Osteocyte (in vitro differentiated cells): ENCODE measurements around the gene RIN1. TPM values are rescaled to one million over a fixed set of nuclear protein-coding genes. Genes with fewer than 3 reads are reported as not detected.

ENCODE experiments used
- DNase-seq: peaks from one replicate; pipeline ENCODE4 v3.0.0; 2021; ENCODE audit warnings: mixed read lengths; ENCODE audit not compliant: unreplicated experiment; ENCODE audit errors: extremely low spot score
- H3K27ac Mint-ChIP-seq: one replicate; pipeline ENCODE4 v1.8.0; 2021; ENCODE audit warnings: mild to moderate bottlenecking, mixed read lengths; ENCODE audit not compliant: unreplicated experiment
- H3K27me3 Mint-ChIP-seq: one replicate; pipeline ENCODE4 v1.8.0; 2021; ENCODE audit warnings: mixed read lengths; ENCODE audit not compliant: unreplicated experiment
- H3K36me3 Mint-ChIP-seq: one replicate; pipeline ENCODE4 v1.8.0; 2021; ENCODE audit warnings: mixed read lengths; ENCODE audit not compliant: unreplicated experiment
- H3K4me1 Mint-ChIP-seq: one replicate; pipeline ENCODE4 v1.8.0; 2021; ENCODE audit warnings: mixed read lengths; ENCODE audit not compliant: unreplicated experiment
- H3K4me3 Mint-ChIP-seq: one replicate; pipeline ENCODE4 v1.8.0; 2021; ENCODE audit warnings: mild to moderate bottlenecking, moderate library complexity, mixed read lengths; ENCODE audit not compliant: unreplicated experiment
- H3K9me3 Mint-ChIP-seq: one replicate; pipeline ENCODE4 v1.8.0; 2021; ENCODE audit warnings: mixed read lengths; ENCODE audit not compliant: unreplicated experiment
- CTCF ChIP-seq: fragments of 200-600 bp; sonication (generic); IDR thresholded peaks from 2 replicates; pipeline ENCODE4 v1.5.0; 2021; ENCODE audit warnings: antibody characterized with exemption, mild to moderate bottlenecking, moderate library complexity
- total RNA-seq: library from RNA; stranded (reverse); gene quantifications from 2 replicates; pipeline ENCODE4 v1.2.1, GENCODE V29; 2021

RIN1 gene
- total RNA-seq, 1 donor from 2014 or later = 23.6 TPM

- no peaks in the 10 kb centered on the region for H3K27me3 Mint-ChIP-seq
- no peak overlapping the region for H3K27ac Mint-ChIP-seq
- no peaks in the 10 kb centered on the region for H3K36me3 Mint-ChIP-seq
- peaks cover 17% of the 10 kb centered on the region for H3K4me1 Mint-ChIP-seq
- H3K4me3 Mint-ChIP-seq = no peak overlapping the region
- no peak for TF ChIP-seq CTCF
- no peak for DNase-seq
- no peaks in the 10 kb centered on the region for H3K9me3 Mint-ChIP-seq
These were observed 30.7 kb upstream of the RIN1 start for GRCh38 chr11:66366844-66367477.

DNA sequence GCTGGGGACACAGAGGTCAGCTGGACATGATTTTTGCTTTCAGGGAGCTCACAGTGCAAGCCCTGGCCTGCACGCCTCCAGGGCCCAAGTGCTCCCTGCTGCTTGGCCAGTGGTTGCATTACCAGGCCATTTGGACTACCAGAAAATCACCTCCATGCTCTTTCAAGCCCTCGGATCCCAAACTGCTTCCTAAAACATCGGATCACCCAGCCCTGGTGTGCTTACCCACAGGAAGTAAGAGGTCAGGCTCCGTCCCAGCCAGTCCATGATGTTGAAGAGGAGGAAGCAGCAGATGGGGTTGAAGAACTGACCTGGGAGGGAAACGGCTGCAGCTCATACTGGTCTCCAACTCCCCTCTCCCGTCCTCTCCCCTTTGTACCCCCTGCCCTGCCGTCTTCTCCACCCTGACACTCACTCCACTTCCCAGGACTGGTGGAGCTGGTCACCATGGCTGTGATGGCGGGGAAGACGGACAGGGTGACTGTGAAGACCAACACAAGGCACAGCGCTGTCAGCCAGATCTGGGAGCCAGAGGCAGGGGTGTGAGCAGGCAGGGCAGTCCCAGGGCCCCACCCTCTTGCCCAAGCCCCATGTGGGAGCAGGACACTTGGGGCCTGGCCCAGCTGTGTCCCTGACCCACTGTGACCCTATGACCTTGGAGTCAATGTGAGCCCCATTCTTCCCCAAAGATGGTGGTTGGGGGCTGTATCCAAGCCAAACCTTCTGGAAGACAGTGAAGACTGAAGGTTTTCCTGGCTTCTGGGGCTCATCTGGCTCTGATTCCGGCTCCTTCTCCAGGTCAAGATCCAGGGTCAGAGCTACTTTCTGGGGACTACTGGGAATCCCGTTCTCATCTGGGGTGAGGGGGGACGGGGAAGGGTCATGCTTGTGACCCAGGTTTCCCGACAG lies 29.7 kb upstream of the RIN1 start:
- H3K36me3 Mint-ChIP-seq = peaks cover 3% of the 10 kb centered on the region
- DNase-seq = no peak
- no peak overlapping the region for H3K27ac Mint-ChIP-seq
- peaks cover 15% of the 10 kb centered on the region for H3K4me1 Mint-ChIP-seq
- no peak for TF ChIP-seq CTCF
- no peak overlapping the region for H3K4me3 Mint-ChIP-seq
- H3K9me3 Mint-ChIP-seq = no peaks in the 10 kb centered on the region
- no peaks in the 10 kb centered on the region for H3K27me3 Mint-ChIP-seq

- Mint-ChIP-seq H3K27me3 (no peaks in the 10 kb centered on the region), H3K4me3 (no peak overlapping the region), H3K36me3 (peaks cover 3% of the 10 kb centered on the region), H3K27ac (no peak overlapping the region), H3K9me3 (no peaks in the 10 kb centered on the region), H3K4me1 (peaks cover 7% of the 10 kb centered on the region)
- DNase-seq = no peak
- no peak for TF ChIP-seq CTCF
These were observed 28.9 kb upstream of the RIN1 start for GRCh38 chr11:66365166-66365565.

GRCh38 chr11:66363805-66364535 lies 27.7 kb upstream of the RIN1 start:
- H3K36me3 Mint-ChIP-seq = peaks cover 3% of the 10 kb centered on the region
- no peak overlapping the region for H3K4me3 Mint-ChIP-seq
- no peaks in the 10 kb centered on the region for H3K9me3 Mint-ChIP-seq
- H3K27ac Mint-ChIP-seq = no peak overlapping the region
- H3K27me3 Mint-ChIP-seq = no peaks in the 10 kb centered on the region
- H3K4me1 Mint-ChIP-seq = no peaks in the 10 kb centered on the region
- peak; percentile 64 for TF ChIP-seq CTCF
- no peak for DNase-seq

DNA sequence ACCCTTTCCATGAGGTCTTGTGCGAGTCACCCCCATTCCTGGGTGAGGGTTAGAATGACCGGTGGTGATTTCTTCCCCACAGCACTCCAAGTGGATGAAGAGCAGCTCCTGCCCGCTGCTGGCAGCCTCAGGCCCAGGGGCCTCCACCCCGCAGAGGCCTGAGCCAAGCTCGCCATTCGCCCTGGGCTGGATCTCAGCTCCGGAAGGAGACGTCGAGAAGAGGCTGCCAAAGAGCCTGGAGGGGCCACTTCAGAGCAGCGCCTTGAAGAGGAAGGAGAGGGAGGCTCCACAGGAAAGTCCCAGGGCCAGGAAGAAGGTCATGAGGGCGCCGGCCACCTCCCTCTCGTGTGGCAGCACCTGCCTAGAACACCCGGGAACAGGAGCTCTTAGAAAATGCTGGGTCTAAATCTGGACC lies 27.0 kb upstream of the RIN1 start:
- Mint-ChIP-seq H3K27me3 (no peaks in the 10 kb centered on the region), H3K4me3 (no peak overlapping the region)
- no peak for DNase-seq

More for the DNA sequence above, 27.0 kb upstream of the RIN1 start:
- Mint-ChIP-seq H3K36me3 (peaks cover 4% of the 10 kb centered on the region), H3K9me3 (no peaks in the 10 kb centered on the region), H3K27ac (no peak overlapping the region), H3K4me1 (no peaks in the 10 kb centered on the region)
- TF ChIP-seq CTCF = no peak
